ENCODE measurements around the gene SIM2. TPM values are rescaled to one million over a fixed set of nuclear protein-coding genes. Genes with fewer than 3 reads are reported as not detected.

SIM2 gene
- total RNA-seq, 1 experiment from 2014 or later = 23.9 TPM

DNA sequence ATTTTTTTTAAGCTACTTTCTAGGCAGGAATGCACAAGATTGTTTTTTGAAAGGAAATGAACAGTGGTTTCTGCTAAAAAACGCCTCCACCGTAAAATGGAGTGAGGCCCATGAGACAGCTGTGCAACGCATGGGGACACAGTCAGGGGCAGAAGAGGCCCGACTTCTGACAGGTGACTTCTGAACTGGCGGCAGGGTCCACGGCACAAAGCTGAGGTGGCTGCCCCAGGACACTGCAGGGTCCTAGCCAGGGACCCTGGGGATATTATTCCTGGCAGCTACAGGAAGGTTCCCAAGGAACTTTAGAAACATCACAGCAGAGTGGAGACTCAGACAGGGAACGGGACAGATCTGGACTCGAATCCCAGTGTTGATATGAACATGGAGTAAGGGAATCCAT, 75.1 kb downstream of the SIM2 start:
- no peak overlapping the region for H3K4me2 ChIP-seq (ENCODE audit: low read length)
- no TSS peak for BruUV-seq (replicated peaks)
- CTCF ChIA-PET = no interaction called here
- peaks cover 8 to 13% of the 10 kb centered on the region in 2 experiments for H3K4me1 ChIP-seq (ENCODE audit: control insufficient read depth in 1 of 2, insufficient read depth in 2 of 2, low read length in 2 of 2)
- H3K9me2 ChIP-seq (ENCODE audit: insufficient read depth) = no peaks in the 10 kb centered on the region
- no peaks in the 10 kb centered on the region for H3K27me3 ChIP-seq (ENCODE audit: insufficient read depth, low read length)
- intact Hi-C loops (cut with micrococcal nuclease) = no loop called here
- TF ChIP-seq, protein P1, sequence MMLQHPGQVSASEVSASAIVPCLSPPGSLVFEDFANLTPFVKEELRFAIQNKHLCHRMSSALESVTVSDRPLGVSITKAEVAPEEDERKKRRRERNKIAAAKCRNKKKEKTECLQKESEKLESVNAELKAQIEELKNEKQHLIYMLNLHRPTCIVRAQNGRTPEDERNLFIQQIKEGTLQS (IDR thresholded peaks at IDR 0.05) = no peak
- TF ChIP-seq CBX3 (IDR thresholded peaks at IDR 0.05; ENCODE audit: low read depth) = no peak
- no peak for TF ChIP-seq SP1 (IDR thresholded peaks at IDR 0.05; ENCODE audit: low read depth)
- no peak for TF ChIP-seq CEBPB (IDR thresholded peaks at IDR 0.05; ENCODE audit: low read depth)
- TF ChIP-seq POLR2AphosphoS5 (IDR thresholded peaks at IDR 0.05; ENCODE audit: low read depth, low read length) = no peak
- TF ChIP-seq ELF1 (IDR thresholded peaks at IDR 0.05; ENCODE audit: borderline replicate concordance, low read depth) = no peak
- TF ChIP-seq, protein P2, sequence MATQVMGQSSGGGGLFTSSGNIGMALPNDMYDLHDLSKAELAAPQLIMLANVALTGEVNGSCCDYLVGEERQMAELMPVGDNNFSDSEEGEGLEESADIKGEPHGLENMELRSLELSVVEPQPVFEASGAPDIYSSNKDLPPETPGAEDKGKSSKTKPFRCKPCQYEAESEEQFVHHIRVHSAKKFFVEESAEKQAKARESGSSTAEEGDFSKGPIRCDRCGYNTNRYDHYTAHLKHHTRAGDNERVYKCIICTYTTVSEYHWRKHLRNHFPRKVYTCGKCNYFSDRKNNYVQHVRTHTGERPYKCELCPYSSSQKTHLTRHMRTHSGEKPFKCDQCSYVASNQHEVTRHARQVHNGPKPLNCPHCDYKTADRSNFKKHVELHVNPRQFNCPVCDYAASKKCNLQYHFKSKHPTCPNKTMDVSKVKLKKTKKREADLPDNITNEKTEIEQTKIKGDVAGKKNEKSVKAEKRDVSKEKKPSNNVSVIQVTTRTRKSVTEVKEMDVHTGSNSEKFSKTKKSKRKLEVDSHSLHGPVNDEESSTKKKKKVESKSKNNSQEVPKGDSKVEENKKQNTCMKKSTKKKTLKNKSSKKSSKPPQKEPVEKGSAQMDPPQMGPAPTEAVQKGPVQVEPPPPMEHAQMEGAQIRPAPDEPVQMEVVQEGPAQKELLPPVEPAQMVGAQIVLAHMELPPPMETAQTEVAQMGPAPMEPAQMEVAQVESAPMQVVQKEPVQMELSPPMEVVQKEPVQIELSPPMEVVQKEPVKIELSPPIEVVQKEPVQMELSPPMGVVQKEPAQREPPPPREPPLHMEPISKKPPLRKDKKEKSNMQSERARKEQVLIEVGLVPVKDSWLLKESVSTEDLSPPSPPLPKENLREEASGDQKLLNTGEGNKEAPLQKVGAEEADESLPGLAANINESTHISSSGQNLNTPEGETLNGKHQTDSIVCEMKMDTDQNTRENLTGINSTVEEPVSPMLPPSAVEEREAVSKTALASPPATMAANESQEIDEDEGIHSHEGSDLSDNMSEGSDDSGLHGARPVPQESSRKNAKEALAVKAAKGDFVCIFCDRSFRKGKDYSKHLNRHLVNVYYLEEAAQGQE (IDR thresholded peaks at IDR 0.05; ENCODE audit: low read depth) = no peak
- no peak for TF ChIP-seq EZH2phosphoT487 (IDR thresholded peaks at IDR 0.05; ENCODE audit: borderline replicate concordance)
- TF ChIP-seq EZH2 (IDR thresholded peaks at IDR 0.05) = no peak
- TF ChIP-seq SIN3A (IDR thresholded peaks at IDR 0.05; ENCODE audit: low read depth) = no peak
- no peak for TF ChIP-seq FOSL1 (IDR thresholded peaks at IDR 0.05; ENCODE audit: low read depth)
- no peak for TF ChIP-seq POLR2A (IDR thresholded peaks at IDR 0.05; ENCODE audit: borderline replicate concordance, extremely low read depth, insufficient read depth, insufficient read length)
- no peak for TF ChIP-seq RAD21 (IDR thresholded peaks at IDR 0.05; ENCODE audit: low read depth)
- TF ChIP-seq JUND (IDR thresholded peaks at IDR 0.05) = no peak
- no peak for TF ChIP-seq SRF (IDR thresholded peaks at IDR 0.05; ENCODE audit: low read depth)
- TF ChIP-seq, protein P3, sequence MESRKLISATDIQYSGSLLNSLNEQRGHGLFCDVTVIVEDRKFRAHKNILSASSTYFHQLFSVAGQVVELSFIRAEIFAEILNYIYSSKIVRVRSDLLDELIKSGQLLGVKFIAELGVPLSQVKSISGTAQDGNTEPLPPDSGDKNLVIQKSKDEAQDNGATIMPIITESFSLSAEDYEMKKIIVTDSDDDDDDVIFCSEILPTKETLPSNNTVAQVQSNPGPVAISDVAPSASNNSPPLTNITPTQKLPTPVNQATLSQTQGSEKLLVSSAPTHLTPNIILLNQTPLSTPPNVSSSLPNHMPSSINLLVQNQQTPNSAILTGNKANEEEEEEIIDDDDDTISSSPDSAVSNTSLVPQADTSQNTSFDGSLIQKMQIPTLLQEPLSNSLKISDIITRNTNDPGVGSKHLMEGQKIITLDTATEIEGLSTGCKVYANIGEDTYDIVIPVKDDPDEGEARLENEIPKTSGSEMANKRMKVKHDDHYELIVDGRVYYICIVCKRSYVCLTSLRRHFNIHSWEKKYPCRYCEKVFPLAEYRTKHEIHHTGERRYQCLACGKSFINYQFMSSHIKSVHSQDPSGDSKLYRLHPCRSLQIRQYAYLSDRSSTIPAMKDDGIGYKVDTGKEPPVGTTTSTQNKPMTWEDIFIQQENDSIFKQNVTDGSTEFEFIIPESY (IDR thresholded peaks at IDR 0.05; ENCODE audit: extremely low read depth, insufficient replicate concordance, low read length) = no peak
- no peak for TF ChIP-seq TCF7L2 (IDR thresholded peaks at IDR 0.05; ENCODE audit: borderline replicate concordance, extremely low read depth, insufficient read depth, insufficient read length)
- TF ChIP-seq, protein P4, sequence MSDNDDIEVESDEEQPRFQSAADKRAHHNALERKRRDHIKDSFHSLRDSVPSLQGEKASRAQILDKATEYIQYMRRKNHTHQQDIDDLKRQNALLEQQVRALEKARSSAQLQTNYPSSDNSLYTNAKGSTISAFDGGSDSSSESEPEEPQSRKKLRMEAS (IDR thresholded peaks at IDR 0.05) = no peak
- TF ChIP-seq, protein P5, sequence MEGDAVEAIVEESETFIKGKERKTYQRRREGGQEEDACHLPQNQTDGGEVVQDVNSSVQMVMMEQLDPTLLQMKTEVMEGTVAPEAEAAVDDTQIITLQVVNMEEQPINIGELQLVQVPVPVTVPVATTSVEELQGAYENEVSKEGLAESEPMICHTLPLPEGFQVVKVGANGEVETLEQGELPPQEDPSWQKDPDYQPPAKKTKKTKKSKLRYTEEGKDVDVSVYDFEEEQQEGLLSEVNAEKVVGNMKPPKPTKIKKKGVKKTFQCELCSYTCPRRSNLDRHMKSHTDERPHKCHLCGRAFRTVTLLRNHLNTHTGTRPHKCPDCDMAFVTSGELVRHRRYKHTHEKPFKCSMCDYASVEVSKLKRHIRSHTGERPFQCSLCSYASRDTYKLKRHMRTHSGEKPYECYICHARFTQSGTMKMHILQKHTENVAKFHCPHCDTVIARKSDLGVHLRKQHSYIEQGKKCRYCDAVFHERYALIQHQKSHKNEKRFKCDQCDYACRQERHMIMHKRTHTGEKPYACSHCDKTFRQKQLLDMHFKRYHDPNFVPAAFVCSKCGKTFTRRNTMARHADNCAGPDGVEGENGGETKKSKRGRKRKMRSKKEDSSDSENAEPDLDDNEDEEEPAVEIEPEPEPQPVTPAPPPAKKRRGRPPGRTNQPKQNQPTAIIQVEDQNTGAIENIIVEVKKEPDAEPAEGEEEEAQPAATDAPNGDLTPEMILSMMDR (IDR thresholded peaks at IDR 0.05 in 2 of 3, conservative IDR thresholded peaks at IDR 0.05 in 1 of 3; ENCODE audit: borderline replicate concordance in 1 of 3, insufficient read depth in 1 of 3, low read depth in 2 of 3, low read length in 2 of 3) = no peak
- ATAC-seq (no peak), DNase-seq (ENCODE audit: low read depth, low spot score) (no peak)
- no peak overlapping the region for H3K4me3 ChIP-seq (replicated peaks in 1 of 2; ENCODE audit: low read depth in 1 of 2, low read length in 2 of 2)
- POLR2A ChIA-PET = no interaction called here
- no peak overlapping the region for H2AFZ ChIP-seq (ENCODE audit: low read depth, low read length, poor library complexity, severe bottlenecking)
- H3K9me3 ChIP-seq (ENCODE audit: control insufficient read depth in 1 of 2, insufficient read depth in 1 of 2, low read depth in 1 of 2, low read length in 2 of 2) = no peaks in the 10 kb centered on the region
- RAD21 ChIA-PET (ENCODE audit: low non-redundant PET in 1 of 2, low total read pairs in 2 of 2, uncharacterized antibody in 2 of 2, unreplicated experiment in 2 of 2) = no interaction called here
- no peaks in the 10 kb centered on the region for H3K79me2 ChIP-seq (ENCODE audit: insufficient read depth, low read length)
- H4K20me1 ChIP-seq (ENCODE audit: insufficient read depth) = no peaks in the 10 kb centered on the region
- H3K9ac ChIP-seq (ENCODE audit: low read length) = no peak overlapping the region
- no peaks in the 10 kb centered on the region for H3K36me3 ChIP-seq (ENCODE audit: control insufficient read depth in 1 of 2, insufficient read depth in 2 of 2, low read length in 2 of 2)
- H3K27ac ChIP-seq (ENCODE audit: low read depth, low read length) = no peak overlapping the region
